GM12891 (cell line): ENCODE data around the gene CHD8.
"Not testable (repeated sequence)": the region's sequence is repeated elsewhere in the genome, so short reads cannot be mapped to it uniquely, and the experiment has no call there.

Experiments
- DNase-seq: peaks from one replicate; pipeline ENCODE4 v3.0.0; 2011; ENCODE audit warnings: low spot score; ENCODE audit not compliant: insufficient read length
- FAIRE-seq: peaks from 2 replicates; lab custom pipeline; 2011; peaks lifted over from hg19 to GRCh38; lab: Jason Lieb, UNC
- PAX5 ChIP-seq: IDR thresholded peaks from 2 replicates; pipeline ENCODE4 v1.6.1; 2011; ENCODE audit warnings: low read length, moderate library complexity, mild to moderate bottlenecking; ENCODE audit not compliant: insufficient read depth, severe bottlenecking
- POLR2A ChIP-seq: IDR thresholded peaks from 2 replicates; pipeline ENCODE4 v1.6.1; 2011; ENCODE audit warnings: low read depth, low read length, control low read depth
- POLR2AphosphoS5 ChIP-seq: IDR thresholded peaks from 2 replicates; pipeline ENCODE4 v1.6.1; 2011; ENCODE audit warnings: low read depth, low read length, control low read depth
- POU2F2 ChIP-seq: IDR thresholded peaks from 2 replicates; pipeline ENCODE4 v1.6.1; 2011; ENCODE audit warnings: low read depth, mild to moderate bottlenecking, control low read depth, low read length, moderate library complexity
- SPI1 ChIP-seq: IDR thresholded peaks from 2 replicates; pipeline ENCODE4 v1.6.1; 2011; ENCODE audit warnings: low read depth, low read length, control low read depth
- TAF1 ChIP-seq: IDR thresholded peaks from 2 replicates; pipeline ENCODE4 v1.6.1; 2011; ENCODE audit warnings: low read depth, low read length, control low read depth

CHD8 gene

GRCh38 chr14:21379338-21379737 is 76.6 kb downstream of the CHD8 start:
- no peak for TF ChIP-seq POLR2AphosphoS5
- TF ChIP-seq PAX5, result no peak
- no peak for TF ChIP-seq POU2F2
- no peak for TF ChIP-seq TAF1
- TF ChIP-seq POLR2A, result no peak
- no peak for TF ChIP-seq SPI1
- FAIRE-seq (no peak), DNase-seq (no peak)

GRCh38 chr14:21373980-21374379 is 81.9 kb downstream of the CHD8 start:
- no peak for DNase-seq
- no peak for TF ChIP-seq POLR2AphosphoS5
- no peak for TF ChIP-seq TAF1
- no peak for TF ChIP-seq POU2F2
- TF ChIP-seq POLR2A, result no peak
- TF ChIP-seq SPI1, result no peak
- no peak for FAIRE-seq

DNA sequence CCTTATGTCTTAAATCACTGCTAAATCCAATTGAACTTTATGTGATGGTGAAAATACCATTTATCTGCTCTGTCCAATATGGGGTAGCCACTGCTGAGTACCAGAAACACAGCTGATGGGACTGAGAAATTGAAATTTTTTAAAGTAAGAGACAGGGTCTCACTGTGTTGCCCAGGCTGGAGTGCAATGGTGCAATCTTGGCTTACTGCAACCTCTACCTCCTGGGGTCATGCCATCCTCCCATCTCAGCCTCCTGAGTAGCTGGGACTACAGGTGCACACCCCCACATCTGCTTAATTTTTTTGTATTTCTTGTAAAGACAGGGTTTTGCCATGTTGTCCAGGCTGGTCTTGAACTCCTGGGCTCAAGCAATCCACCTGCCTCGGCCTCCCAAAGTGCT is 83.1 kb downstream of the CHD8 start:
- DNase-seq, FAIRE-seq: not testable (repeated sequence)

GRCh38 chr14:21369949-21370679 is 85.8 kb downstream of the CHD8 start:
- TF ChIP-seq SPI1 (no peak), POLR2AphosphoS5 (no peak), PAX5 (no peak), POLR2A (no peak), TAF1 (no peak), POU2F2 (no peak)
- DNase-seq, result no peak
- FAIRE-seq, result no peak

DNA sequence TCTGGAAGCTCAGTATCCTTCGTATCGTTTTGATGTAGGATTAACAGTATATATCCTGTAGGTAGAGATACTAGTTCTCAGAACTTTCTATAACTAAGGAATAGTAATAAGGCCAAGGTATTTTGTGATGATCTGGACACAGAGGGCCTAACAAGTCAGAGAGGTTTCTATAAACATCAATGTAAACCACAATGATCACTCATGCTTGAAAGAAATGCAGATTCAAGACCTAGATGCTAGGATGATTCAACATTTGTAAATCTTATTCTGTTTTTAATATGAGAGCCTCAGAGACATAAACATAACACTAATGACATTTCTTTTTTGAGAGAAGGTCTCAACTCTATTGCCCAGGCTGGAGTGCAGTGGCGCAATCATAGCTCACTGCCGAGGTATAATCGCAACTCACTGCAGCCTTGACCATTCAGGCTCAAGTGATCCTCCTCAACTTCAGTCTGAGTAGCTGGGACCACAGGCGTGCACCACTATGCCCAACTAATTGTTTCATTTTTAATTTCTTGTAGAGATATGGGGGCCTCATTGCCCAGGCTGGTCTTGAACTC is 88.3 kb downstream of the CHD8 start:
- no peak for TF ChIP-seq POLR2A
- TF ChIP-seq PAX5, result no peak
- no peak for TF ChIP-seq POU2F2
- TF ChIP-seq TAF1, result no peak
- no peak for TF ChIP-seq SPI1
- no peak for TF ChIP-seq POLR2AphosphoS5
- FAIRE-seq (no peak), DNase-seq (no peak)

- no peak for TF ChIP-seq POLR2AphosphoS5
- no peak for TF ChIP-seq PAX5
- no peak for TF ChIP-seq POLR2A
- TF ChIP-seq SPI1, result no peak
- no peak for TF ChIP-seq POU2F2
- no peak for TF ChIP-seq TAF1
- FAIRE-seq (no peak), DNase-seq (no peak)
Measured at GRCh38 chr14:21356511-21356910, 99.4 kb downstream of the CHD8 start.

- DNase-seq, result peak; percentile 27
- TF ChIP-seq SPI1, result 0 out of 2 replicates have a peak, but pooled peaks have one; percentile 31
- TF ChIP-seq POLR2AphosphoS5, result no peak
- TF ChIP-seq POLR2A, result no peak
- TF ChIP-seq PAX5, result no peak
- TF ChIP-seq POU2F2, result no peak
- no peak for TF ChIP-seq TAF1
- peak; percentile 85 for FAIRE-seq
Measured at GRCh38 chr14:21352587-21352986, 103.3 kb downstream of the CHD8 start.

- no peak for FAIRE-seq
- no peak for DNase-seq
- TF ChIP-seq POLR2AphosphoS5 (0 out of 2 replicates have a peak, but pooled peaks have one; percentile 32), POU2F2 (no peak), PAX5 (no peak)
Measured at GRCh38 chr14:21350539-21350938, 105.4 kb downstream of the CHD8 start.

DNA sequence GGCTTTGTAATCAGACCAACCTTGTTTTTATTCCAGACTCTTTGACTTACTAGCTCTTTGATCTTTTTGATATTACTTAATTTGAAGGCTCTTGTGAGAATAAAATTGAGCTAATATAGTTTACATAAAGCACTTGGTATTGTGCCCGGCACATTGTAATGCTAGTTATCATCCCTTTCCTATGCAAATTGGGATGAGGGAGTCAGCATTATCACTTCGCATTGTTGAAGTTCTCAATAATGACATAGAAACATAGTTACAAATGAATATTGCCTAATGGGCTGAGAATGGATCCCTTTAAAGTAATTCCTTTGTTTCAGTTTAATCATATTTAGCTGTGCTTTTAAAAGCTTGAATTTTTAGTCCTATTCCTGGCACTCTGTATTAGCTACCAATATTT is 108.7 kb downstream of the CHD8 start:
- TF ChIP-seq POLR2A, result no peak
- TF ChIP-seq TAF1, result no peak
- no peak for TF ChIP-seq SPI1
- TF ChIP-seq POU2F2, result no peak
- no peak for TF ChIP-seq POLR2AphosphoS5
- TF ChIP-seq PAX5, result no peak
- FAIRE-seq, result no peak
- no peak for DNase-seq

DNA sequence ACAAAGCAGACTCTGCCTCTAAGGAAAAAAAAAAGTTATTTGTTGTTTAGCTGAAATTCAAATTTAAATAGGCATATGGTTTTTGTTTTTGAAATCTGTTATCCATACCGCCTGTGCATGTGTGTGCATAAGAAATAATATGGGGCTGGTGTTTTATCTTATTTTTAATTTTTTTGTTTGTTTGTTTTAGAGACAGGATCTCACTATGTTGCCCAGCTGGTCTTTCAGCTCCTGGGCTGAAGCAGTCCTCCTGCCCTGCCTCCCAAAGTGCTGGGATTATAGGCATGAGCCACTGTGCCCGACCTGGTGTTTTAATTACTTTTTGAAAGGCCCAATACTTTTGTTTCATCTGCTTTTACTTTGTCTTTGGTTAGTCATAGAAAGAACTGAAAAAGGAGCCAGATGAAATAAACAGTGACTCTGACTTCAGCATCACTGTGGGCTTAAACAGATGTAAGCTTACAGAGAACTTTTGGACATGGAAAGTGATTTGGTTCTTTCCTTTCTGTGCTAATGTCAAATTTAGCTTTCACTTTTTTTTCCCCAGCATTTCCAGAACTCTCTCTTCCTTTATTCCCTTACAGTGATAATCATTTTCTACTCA is 109.3 kb downstream of the CHD8 start:
- DNase-seq (no peak), FAIRE-seq (no peak)
- TF ChIP-seq TAF1 (no peak), POU2F2 (no peak), PAX5 (no peak), POLR2A (no peak)
